HG03196 (cell line): ENCODE measurements around the gene ATF5.

Source experiments
- ATAC-seq: cut with Tn5 transposase; IDR thresholded peaks from one replicate; pipeline ENCODE4 v1.9.1; 2021; ENCODE audit not compliant: unreplicated experiment

ATF5 gene

DNA sequence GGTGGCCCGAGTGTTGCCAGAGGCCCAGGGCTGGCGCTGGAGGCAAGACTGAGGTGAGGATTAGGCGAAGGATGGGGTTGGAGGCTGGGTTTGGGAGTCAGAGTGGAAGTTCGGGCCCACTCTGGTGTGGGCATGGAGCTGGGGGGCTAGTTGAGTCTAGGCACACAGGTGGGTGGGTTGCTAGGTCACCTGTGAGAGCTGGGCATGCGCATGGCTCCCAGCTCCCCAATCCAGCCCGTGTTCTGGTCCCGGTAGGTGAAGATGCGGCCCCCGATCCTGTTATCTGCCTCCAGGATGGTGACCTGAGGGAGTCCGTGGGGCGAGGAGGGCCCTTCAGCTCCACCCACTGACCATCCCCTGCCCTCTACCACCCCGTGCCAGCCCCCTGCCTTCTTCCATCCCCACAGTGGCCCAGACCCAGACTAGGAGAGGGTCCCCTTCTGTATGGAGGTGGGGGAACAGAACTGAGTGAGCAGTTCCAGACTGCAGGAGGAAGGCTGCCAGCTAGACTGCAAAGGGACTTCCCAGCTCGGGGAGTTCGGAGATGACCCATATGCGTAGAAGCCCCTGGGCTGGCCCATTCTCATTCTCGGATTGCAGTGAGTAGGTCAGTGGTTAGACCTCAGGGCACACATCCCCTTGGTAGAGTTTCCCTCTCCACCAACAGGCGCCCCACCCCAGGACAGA is 34.0 kb upstream of the ATF5 start:
- no peak for ATAC-seq

DNA sequence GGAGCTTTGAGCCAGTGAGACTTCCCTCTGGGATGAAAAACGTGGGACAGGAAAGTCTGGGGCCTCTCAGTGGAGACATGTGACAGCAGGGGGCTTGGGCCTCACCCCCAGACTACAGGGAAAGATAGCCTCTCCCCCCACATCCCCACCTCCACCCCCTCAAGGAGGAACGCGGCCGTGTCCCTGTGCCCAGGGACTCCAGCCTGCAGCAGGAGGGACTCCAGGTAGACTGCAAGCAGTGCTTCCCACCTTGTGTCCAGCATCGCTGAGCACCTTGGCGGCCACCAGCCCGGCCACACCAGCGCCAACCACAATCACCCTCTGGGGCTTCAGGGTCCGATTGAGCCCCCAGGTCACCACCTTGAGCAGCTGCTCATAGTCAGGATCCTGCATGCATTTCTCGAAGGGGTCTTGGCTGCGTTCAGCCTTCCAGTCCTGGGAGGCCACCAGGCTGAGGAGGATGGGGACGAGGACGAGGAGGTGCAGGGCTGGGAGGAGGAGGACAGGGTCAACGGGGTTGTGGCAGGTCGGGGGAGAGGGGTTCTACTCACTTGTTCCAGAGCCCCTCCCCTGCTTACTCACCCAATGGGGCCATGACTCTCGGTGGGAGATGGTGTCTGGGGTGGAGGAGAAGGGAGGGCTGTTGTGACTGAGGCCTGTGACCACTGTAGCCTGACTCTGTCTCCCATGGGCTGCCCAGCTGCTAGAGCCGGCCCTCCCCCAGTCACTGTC is 33.3 kb upstream of the ATF5 start:
- ATAC-seq, result no peak

DNA sequence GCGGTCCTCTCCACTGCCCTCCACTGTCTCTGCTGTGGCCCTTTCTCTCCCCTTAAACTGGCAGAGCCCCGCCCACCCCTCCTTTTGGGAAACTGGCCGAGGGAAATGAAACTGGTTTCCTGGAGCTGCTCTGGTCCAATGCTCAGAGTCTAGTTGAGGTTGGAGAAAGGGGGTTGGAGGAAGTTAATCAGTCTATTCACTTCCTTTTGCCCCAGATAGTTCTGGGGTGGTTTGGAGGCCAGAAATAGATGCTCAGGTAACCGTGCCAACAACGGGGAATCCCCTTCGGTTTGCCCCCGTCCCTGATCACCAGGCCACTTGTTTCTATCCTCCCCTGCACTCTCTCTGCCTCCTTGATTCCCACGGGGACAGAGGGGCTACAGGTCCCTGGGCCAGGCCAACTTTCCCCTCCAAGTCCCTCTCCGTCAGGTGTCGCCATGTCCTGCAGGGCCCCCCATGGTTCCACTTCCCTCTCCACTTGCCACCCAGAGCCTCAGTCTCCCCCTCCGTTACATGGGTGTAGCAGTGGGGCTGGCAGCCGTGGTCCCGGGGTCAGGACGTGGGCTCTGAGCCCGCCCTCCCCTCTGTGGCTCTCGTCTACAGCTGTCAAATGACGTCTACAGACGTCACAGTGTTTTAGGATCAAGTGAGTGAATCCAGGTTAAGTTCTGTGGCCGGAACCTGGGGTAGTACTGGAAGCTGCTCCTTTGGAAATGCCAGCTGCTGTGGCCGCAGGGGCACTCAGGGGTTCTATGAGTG is 32.0 kb upstream of the ATF5 start, which contains the start of gene IL4I1:
Gene IL4I1 (minus strand): TSS at position 25 of the 759 bp plus-strand sequence. CDS start 727 bp downstream, outside the sequence.
- peak; percentile 54 for ATAC-seq

DNA sequence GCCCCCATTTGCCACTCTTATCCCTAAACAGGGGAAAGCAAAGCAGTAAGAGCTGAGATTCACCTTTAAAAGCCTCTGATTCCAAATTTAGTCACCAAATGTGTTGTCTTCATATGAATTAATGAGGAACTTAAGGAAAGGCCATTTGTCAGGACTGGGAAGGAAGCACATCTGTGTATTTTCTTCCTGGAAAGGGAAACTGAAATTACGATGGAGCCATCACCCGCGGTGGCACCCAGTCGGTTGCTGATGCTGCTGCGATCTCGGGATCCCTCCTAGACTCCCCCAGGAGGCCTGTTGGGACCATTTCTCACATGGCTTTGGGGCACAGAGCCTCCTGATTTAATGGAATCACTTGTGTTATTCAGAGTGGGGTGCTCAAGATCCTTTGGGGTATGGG is 24.9 kb upstream of the ATF5 start:
- ATAC-seq, result no peak

DNA sequence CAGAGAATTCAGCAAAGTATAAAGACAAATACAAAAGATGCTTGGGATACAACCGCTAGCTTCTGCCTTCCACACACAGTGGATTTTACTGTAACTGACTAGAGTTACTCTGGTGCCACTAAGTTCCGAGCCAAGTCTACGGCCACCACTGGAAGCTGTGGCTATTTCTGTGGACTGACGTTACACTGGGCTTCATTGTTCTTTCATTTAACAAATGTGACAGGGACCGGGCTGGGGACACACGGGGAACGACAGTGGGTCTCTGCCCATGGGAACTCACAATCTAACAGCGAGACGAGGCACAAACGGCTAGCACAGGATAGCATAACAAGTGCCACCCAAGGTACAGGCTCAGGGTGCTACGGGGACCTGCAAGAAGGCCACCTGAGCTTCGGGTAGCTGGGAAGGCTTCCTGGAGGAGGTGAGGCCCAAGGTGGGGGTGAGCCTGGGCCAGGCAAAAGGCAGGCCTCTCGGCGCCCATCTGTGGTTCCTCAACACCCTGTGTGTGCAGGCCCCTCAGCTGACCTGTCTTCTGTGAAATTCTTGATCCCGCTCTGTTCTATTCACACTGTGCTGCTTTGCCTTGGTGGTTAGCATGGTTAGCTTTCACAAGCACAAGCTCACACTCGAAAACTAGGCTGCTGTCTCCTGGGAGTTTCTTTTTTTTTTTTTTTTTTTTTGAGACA is 22.0 kb upstream of the ATF5 start:
- ATAC-seq, result no peak

DNA sequence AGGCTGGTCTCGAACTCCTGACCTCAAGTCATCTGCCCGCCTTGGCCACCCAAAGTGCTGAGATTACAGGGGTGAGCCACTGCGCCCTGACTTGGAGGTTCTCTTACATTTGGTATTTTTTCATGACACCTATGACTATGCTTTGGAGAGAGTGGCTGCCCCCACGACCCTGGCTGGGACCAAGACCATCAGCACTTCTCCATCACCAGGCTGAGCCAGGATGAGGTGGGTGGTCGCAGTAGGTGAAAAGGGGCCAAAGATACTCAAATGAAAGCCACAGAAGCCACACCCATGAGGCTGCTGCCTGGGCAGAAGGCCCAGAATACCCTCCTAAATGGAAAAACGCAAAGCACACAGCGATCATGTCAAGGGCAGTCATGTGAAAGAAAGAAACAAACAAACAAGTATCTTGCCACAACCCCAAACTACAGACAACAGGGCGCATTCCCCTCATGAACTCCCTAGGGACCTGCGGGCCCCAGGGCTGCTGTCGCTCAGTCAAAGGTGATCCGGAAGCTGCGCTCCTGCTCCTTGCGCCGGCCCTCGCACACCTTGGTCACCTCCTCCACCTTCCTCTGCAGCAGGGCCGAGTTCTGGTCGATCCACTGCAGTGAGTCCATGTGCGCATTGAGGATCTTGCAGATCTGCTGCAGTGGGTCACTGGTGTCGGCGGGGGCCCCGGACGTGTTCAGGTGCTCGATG is 21.1 kb upstream of the ATF5 start:
- no peak for ATAC-seq

DNA sequence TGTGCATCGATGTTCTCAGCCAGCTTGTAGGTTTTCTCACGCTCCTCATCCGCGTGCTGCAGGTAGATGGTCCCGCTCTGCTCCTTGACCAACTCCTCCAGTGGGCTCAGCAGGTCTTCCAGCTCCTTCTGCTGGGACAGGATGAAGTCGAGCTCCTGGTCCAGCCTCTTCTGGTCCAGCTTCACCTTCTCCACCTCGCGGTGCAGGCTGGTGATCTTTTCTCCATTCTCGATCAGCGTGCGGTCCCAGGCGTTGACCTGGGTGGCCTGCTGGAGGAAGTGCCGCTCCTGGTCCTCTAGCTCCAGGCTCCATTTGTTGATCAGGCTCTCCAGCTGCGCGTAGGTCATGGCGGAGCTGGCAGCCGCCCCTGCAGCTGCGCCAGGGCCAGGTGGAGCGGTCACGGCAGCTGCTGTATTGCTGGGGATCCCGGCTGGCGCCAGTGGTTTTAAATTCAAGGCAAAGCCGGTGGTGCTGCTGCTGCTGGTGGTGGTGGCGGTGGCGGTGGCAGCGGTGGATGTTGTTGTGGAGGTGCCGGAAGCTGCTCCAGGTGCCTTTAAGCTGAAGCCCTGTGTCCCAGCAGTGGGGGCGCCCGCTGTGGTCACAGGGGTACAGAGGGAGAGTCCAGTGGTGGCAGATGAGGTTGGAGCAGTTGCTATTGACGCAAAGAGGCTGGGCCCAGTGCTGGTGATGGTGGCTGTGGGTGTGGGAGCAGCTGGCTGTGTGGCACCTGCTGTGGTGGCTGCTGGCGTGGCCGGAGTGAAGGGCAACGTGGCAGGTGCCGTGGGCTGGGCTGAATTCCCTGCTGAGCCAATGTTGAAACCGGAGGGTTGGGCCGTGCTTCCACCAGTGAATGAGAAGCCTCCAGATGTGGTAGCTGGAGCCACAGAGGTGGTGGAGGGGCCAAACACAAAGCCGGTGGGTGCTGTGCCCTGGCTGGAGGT is 20.3 kb upstream of the ATF5 start:
- no peak for ATAC-seq

GRCh38 chr19:49910179-49910578 is 18.8 kb upstream of the ATF5 start:
- ATAC-seq, result no peak

GRCh38 chr19:49911381-49912145 is 17.4 kb upstream of the ATF5 start:
- ATAC-seq, result peak; percentile 38

DNA sequence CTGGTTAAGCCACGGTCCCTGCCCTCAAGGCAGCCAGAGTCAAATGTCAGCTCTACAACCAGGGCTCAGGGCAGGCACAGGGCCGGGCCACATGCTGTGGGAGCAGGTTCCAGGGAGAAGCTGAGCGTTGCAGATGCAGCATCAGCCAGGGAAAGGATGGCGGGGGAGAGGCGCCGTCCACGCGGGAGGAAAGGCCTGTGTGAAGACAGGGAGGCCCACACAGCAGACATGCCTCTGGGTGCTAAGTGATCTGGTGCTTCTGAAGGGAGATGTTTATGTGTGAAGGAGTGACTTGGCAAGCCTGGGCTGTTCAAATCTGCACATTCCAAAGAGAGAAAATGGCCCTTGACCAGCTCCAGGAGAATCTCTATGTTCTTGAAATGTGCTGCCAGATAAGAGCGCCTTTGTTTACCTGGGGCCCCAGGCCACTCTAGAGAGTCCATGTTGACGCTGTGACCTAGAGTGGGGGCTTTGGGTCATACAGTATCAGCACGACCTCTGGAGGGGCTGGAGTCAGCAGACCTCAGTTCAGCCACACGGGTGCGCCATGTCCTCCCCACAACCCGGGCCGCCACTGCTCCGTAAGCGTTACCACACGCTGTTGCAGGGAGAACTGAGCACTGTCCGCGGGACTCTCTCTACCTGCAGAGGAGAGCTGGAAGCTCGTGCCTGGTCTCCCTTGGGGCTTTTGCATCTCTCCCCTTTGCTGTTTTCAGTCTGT is 15.9 kb upstream of the ATF5 start:
- no peak for ATAC-seq

GRCh38 chr19:49913720-49914119 is 15.3 kb upstream of the ATF5 start:
- ATAC-seq, result no peak

DNA sequence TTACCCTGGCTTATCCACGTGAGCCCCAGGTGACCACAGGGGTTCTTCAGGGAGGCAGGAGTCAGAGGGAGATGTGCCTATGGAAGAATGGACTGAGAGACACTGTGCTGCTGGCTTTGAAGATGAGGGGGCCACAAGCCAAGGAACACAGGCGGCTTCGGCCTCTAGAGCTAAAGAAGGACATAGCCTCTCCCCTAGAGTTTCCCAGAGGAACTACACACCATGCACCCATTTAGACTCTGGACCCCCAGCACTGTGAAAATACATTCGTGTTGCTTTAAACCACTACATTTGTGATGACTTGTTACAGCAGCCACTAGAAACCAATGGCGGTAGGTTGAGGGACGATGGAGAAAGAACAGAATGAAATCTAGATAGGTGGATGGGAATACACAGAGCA is 13.7 kb upstream of the ATF5 start:
- ATAC-seq, result no peak

DNA sequence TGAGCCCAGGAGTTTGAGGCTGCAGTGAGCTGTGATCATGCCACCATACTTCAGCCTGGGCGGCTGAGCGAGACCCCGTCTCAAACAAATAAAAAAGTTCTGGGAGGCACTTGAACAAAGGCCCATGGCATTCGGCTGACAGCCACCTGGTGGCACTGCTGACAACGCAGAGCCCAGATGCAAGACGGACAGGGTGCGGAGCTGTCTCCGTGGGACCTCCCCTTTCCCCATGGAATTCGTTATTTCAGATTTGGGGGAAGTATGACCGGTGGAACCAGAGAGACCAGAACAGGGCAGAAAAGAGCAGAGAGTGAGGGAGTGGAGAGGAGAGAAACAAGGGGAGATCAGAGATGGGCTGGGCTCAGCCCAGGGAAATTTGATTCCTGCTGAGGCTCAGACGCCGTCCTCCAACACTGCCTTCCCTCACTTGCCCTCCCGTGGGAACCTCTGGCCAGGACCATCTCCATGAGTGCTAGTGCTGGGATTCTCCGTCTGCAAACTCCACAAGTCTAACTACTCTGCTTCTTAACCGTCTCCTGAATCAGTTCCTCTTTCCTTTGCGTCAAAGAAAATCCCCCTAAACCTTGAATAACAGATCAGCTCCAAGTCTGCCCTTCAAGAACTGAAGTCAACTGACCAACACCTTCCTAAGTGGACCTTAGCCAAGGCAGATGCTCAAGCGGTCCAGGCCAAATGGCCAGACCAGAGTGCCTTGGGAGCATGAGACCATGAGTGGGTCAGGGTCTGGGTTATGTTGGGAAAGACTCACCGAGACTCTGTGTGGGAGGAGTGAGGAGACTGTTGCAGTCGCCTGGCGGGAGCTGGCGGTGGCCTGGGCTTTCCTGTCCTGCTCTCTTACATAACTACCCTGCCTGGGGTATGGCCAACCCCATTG is 11.9 kb upstream of the ATF5 start:
- no peak for ATAC-seq

- no peak for ATAC-seq
Observed at GRCh38 chr19:49918089-49918488, 10.9 kb upstream of the ATF5 start.

DNA sequence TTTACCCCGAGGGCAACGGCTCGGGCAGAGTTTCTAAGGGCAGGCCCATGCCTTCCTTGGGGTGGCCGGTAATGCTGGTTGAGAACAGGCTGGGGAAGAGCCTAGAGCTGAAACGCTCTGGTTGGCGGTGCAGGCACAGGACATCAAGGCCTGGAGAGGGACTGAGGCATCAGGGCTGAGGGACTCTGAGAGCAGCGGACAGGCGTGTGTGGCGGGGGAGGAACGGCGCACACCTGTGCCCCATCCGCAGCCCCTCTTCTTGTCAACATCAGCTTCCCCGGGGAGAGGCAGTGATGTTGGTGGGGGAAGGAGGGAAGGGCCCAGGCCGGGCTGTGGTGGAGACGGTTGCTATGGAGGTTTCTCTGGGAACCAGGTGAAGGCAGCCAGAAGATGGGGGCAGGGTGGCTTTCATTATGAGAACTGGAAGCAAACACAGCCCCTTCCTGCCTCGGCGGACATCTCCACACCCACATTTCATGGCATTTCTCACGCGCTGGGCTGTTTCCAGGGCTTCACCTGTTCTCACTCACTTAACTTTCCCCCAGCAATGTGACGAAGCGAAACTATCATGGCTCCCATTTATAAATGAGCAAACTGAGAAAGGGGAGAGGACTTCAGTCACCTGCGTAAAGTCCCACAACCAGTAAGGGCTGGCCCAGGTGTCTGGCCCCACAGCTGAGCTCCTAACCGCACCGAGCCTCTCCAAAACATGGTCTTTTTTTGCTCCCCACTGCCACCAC is 8.2 kb upstream of the ATF5 start:
- no peak for ATAC-seq
